GM18505 (cell line): ENCODE results near the gene GLT8D1.
"Not testable (repeated sequence)": the region's sequence is repeated elsewhere in the genome, so short reads cannot be mapped to it uniquely, and the experiment has no call there.

Source experiments
- ATAC-seq: cut with Tn5 transposase; IDR thresholded peaks from one replicate; pipeline ENCODE4 v1.9.1; 2021; ENCODE audit not compliant: unreplicated experiment
- POLR2A ChIP-seq: IDR thresholded peaks from 4 replicates; pipeline ENCODE4 v1.6.1; 2011; ENCODE audit warnings: borderline replicate concordance; ENCODE audit not compliant: insufficient read depth, insufficient read length; ENCODE audit errors: extremely low read depth

GLT8D1 gene

GRCh38 chr3:52683611-52684010, 22.0 kb downstream of the GLT8D1 start:
- ATAC-seq: no peak
- TF ChIP-seq POLR2A: no peak

GRCh38 chr3:52682016-52682415, 23.6 kb downstream of the GLT8D1 start:
- TF ChIP-seq POLR2A: no peak

GRCh38 chr3:52681596-52681995, 24.0 kb downstream of the GLT8D1 start:
- ATAC-seq: no peak
- no peak for TF ChIP-seq POLR2A

More at GRCh38 chr3:52682016-52682415, 23.6 kb downstream of the GLT8D1 start:
- ATAC-seq: no peak

DNA sequence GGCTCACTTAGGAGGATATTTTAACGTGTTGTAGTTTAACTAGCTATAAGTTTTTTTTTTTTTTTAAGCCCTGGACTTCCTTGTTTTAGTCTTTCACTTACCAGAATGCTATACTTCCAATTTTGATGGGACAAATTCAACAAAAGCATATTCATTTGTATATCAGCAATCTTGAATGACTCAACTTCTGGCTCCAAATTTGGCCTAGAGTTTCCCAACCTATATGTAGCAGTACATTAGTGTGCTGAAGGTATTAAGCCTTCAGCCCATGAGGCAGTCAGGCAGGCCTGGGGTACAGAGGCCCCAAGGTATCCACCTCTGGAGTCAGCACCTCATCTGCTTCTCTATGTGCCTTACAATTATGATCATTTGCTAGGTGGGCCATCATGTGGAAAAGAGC, 25.8 kb downstream of the GLT8D1 start:
- ATAC-seq: no peak
- no peak for TF ChIP-seq POLR2A

DNA sequence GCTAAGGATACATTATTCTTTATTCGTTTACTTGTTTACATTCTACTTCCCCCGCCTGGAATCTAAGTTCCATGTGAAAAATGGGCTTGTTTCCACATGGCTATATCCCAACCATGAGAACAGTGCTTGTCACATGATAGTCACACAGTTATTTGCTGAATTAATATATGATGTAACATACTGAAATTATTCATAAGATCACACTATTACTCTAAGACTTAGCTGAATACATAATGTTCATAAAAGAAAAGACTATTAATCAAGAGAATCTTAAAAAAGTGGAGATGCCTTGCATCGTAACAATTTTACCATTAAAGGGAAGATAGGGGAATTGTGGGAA, 26.4 kb downstream of the GLT8D1 start:
- TF ChIP-seq POLR2A: no peak
- ATAC-seq: no peak

GRCh38 chr3:52678265-52679198, 27.1 kb downstream of the GLT8D1 start:
- no peak for TF ChIP-seq POLR2A
- ATAC-seq: no peak

GRCh38 chr3:52676201-52676600, 29.4 kb downstream of the GLT8D1 start:
- ATAC-seq: not testable (repeated sequence)

DNA sequence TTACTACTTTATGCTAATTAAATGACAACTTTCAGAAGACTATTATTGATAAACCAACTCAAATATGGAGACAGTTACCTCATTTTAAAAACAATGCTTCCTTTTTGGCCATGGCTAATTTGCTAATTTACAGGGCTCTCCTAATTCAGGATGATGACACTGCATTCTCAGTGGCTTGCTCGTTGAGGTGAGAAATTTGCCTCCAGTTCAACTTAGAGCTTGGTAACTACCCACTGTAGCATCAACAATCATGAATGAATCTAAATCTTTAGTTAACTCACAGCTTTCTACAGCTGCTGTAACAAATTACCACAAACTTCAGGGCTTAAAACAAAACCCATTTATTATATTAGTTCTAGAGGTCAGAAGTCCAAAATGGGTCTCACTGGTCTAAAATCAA, 33.9 kb downstream of the GLT8D1 start:
- ATAC-seq: no peak
- no peak for TF ChIP-seq POLR2A

- ATAC-seq: no peak
- no peak for TF ChIP-seq POLR2A
Measured at GRCh38 chr3:52670621-52671521, 34.7 kb downstream of the GLT8D1 start.

GRCh38 chr3:52663098-52663497, 42.5 kb downstream of the GLT8D1 start:
- ATAC-seq: no peak
- TF ChIP-seq POLR2A: no peak

GRCh38 chr3:52660046-52660445, 45.5 kb downstream of the GLT8D1 start:
- no peak for TF ChIP-seq POLR2A
- no peak for ATAC-seq

- TF ChIP-seq POLR2A: no peak
- ATAC-seq: no peak
Measured at GRCh38 chr3:52655895-52656294, 49.7 kb downstream of the GLT8D1 start.

- TF ChIP-seq POLR2A: no peak
- no peak for ATAC-seq
Measured at GRCh38 chr3:52651592-52651991, 54.0 kb downstream of the GLT8D1 start.

GRCh38 chr3:52650439-52650838, 55.2 kb downstream of the GLT8D1 start:
- TF ChIP-seq POLR2A: no peak
- no peak for ATAC-seq
